Cortex of kidney (tissue), 1 donor: ENCODE results near the gene CHRNB4.

Experiments used
- DNase-seq: peaks from one replicate; lab custom pipeline; 2025; lab: John Stamatoyannopoulos, UW

CHRNB4 gene

DNA sequence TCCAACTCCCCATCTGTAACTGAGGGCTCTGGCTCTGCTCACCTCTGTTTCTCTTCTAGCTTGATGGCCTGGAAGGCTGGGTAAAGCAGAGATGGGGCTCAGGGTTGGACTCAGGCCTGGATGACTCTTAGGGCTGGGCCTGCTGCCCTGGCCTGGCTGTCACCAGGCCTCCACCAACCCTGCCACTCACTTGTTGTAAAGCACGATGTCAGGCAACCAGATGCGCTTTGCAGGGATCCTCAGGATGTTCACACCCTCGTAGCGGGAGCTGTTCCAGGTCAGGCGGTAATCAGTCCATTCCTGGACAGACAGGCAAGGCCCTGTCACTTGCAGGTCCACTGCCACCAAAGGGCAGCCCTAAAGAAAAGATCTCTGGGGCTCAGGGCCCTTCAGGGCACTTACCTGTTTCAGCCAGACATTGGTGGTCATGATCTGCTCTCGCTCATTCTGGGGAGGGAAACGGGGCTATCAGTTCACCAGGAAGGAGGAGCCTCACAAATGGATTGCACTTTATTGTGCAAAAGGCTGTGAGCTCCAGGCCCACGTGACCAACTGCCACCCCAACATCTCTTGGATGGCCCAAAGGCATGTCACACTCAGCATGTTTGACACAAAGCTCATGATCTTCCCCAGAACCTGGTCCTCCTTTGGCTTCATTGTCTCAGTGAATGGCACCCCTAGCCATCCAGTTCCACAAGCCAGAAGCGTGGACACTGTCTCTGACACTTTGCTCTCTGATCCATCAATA lies 9.9 kb downstream of the CHRNB4 start:
- no peak for DNase-seq

DNA sequence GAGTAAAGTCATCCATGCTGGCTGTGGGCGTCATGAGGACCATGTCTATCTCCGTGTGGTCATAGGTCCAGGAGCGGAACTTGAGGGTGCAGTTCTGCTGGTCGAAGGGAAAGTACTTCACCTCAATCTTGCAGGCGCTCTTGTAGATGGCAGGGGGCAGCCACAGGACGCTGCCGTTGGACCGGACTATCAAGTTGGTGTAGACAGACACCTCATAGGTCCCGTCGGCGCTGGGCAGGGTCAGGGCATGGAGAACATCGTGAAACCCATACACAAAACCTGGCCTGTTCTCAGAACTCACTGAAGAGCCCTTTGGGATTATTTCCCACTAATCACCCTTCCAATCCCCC lies 11.3 kb downstream of the CHRNB4 start:
- DNase-seq: no peak

GRCh38 chr15:78629031-78629715 lies 11.8 kb downstream of the CHRNB4 start:
- no peak for DNase-seq

- DNase-seq: no peak
Measured at GRCh38 chr15:78628227-78628626, 12.8 kb downstream of the CHRNB4 start.

DNA sequence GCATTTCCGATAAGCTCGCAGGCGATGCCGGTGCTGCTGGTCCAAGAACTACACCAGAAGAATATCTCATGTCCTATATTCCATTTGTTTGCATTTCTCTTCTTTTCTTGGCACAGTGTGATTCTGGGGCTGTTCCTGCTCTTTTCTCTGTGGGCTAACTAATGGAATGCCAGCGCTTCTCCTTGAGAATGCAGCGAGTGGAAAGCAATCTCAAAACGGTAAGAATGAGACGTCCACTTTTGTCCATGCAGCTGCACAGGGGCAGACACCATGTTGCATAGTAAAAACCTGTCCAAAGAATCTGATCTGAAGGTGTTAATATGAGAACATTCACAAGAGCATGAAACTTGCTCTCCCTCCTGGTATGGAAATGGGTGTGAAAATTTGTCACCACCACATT lies 13.7 kb downstream of the CHRNB4 start:
- DNase-seq: no peak

DNA sequence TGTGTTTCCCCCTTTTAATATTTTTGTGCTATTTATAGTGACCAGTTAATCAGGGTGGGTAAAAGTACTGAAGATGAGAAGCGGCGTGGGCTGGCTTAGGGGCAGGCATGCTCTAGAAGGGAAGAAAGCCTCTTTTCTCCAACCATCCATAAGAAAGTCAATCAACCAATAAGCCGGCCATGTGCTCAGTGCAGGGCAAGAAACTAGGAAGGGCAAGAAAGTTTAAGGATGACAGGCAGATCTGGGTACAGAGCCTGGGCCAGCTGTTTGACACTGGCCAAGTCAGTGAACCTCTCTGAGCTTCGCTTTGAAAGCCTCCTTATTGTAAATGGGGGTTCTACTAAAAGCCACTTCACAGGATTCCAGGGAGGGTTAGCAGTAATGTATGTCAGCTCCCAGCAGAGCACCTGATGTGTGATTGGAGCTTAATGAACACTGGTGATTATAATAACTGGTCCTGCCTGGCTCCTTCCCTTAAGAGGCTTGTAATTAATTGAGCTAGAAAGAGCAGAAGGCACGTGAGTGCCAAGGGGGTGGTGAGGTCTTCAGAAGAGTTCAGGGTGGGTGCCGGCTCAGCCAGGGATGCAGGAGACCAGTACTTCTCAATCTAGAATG lies 14.5 kb downstream of the CHRNB4 start:
- no peak for DNase-seq

GRCh38 chr15:78625606-78626280 lies 15.3 kb downstream of the CHRNB4 start:
- no peak for DNase-seq

DNA sequence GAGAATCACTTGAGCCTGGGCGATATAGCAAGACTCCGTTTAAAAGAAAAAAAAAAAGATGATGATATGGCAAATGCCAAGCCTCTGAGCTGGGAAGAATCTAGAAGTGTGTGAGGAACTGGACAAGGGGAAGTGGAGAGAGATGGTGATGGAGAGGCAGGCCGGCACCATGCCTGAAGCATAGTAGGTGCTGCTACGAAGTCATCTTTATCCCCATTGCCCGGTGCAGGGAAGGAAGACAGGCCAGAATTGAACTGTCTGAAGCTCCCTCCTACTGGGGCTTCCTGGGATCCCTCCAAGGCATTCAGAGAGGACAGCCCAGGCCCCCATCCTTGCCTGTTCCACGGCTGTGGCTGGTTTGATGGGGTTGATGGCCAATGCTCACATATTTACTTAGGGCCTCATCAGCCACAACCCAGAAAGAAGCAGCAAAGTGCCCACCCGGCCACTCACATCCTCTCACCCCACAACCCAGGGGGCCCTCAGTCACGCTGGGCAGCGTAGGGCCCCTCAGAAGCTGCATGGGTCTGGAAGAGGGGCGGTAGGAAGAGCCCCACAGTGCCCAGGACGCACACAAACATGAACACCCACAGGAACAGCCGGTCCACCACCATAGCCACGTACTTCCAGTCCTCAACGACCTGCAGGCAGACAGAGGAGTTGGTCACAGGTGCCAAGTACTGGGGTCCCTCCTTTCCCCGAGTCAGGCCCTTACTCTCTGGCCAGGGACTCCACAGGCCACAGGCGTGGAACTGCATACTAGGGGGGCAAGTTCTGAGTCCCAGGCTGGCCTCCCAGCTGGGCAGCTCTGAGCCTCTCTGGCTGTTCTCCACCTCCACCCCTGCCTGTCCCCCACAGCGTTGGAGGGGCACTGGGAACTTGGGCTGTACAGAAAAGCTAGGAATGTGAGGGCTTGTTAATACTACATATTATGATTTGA lies 16.1 kb downstream of the CHRNB4 start:
- no peak for DNase-seq

- DNase-seq: no peak
Measured at GRCh38 chr15:78623786-78624497, 17.1 kb downstream of the CHRNB4 start.

GRCh38 chr15:78621810-78622402 lies 19.1 kb downstream of the CHRNB4 start:
- DNase-seq: no peak

- DNase-seq: no peak
Measured at GRCh38 chr15:78620527-78621421, 20.2 kb downstream of the CHRNB4 start, which contains the start of gene CHRNA3. TSS of gene CHRNA3 (minus strand) at chr15:78620996. CDS start at chr15:78620794, 202 bp downstream.

DNA sequence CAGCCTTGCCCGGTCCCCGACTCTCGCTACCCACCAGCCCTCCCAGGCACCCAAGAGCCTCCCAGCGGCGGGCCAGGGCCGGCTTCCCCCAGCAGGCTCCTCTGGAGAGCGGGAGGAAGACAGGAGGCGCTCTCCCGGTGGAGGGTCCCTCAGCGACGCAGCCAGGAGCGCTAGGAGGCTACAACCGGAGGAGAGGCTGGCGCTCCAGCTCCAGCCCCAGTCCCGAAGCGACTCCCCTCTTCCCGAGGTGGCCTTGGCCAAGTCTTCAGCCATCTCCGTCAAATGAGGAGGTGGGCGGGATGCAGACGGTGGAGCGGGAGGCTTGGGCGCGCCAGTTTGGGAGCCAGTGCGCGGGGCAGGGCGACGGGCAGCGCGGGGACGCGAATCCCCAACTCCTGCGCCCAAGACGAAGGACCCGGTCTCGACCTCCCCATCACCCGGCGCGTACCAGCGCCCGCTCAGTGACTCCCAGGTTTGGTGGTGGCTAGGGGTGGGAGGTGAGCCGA lies 20.9 kb downstream of the CHRNB4 start:
- DNase-seq: no peak

- no peak for DNase-seq
Measured at GRCh38 chr15:78619022-78619950, 21.7 kb downstream of the CHRNB4 start.

- DNase-seq: no peak
Measured at GRCh38 chr15:78618490-78618934, 22.5 kb downstream of the CHRNB4 start.

- no peak for DNase-seq
Measured at GRCh38 chr15:78618064-78618463, 22.9 kb downstream of the CHRNB4 start.

- DNase-seq: no peak
Measured at GRCh38 chr15:78617516-78617915, 23.5 kb downstream of the CHRNB4 start.

DNA sequence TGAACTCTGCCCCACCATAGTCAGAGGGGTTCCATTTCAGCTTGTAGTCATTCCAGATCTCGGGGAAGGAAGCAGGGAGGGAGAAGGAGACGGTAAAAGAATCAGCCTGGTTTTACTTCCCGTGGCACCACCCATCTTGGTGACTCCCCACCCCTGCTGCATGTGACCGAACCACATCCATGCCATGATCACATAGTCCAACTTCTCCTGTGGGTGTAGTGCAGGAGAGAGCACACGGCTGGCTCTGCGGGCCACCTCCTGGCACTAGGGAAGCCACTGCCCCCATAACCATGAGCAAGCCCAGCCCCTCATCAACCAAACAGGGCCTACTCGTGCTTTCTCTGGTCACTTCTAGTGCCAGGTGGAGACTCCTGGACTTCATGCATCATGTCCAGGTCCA lies 23.9 kb downstream of the CHRNB4 start:
- no peak for DNase-seq

GRCh38 chr15:78616506-78616905 lies 24.5 kb downstream of the CHRNB4 start:
- DNase-seq: no peak
